OCI-LY3 (cell line): ENCODE measurements around the gene BCOR.

Experiments
- CTCF ChIP-seq: fragments of 200-600, 300-600 bp; sonication (generic); IDR thresholded peaks from 2 replicates; pipeline ENCODE4 v1.5.1; 2014; ENCODE audit warnings: antibody characterized with exemption, low read length, low read depth
- EZH2phosphoT487 ChIP-seq: fragments of 200-600 bp; shearing (Covaris generic); IDR thresholded peaks from 2 replicates; pipeline ENCODE4 v1.6.1; 2018; ENCODE audit warnings: antibody characterized with exemption, mixed run types, low read depth

GRCh38 chrX:40064055-40064597 lies 33.6 kb downstream of the BCOR start:
- TF ChIP-seq CTCF (no peak), EZH2phosphoT487 (no peak)
